Measurements from ENCODE around the gene HHIPL1.

Gene HHIPL1

GRCh38 chr14:99721792-99722516 lies 77.0 kb downstream of the HHIPL1 start:
- no peaks in the 10 kb centered on the region for H3F3A ChIP-seq (ENCODE audit: low read depth)
- no peaks in the 10 kb centered on the region for H3K9me3 ChIP-seq (ENCODE audit: insufficient read depth, low read depth, low read length)
- H3K4me2 ChIP-seq (ENCODE audit: low read depth, low read length, poor library complexity, severe bottlenecking): no peak overlapping the region
- H3K9ac ChIP-seq (ENCODE audit: low read depth, low read length, poor library complexity, severe bottlenecking): no peak overlapping the region
- H4K20me1 ChIP-seq (ENCODE audit: insufficient read depth, low read length, poor library complexity, severe bottlenecking): no peaks in the 10 kb centered on the region
- no peaks in the 10 kb centered on the region for H3K27me3 ChIP-seq (ENCODE audit: insufficient read depth, low read length, poor library complexity, severe bottlenecking)
- H3K79me2 ChIP-seq (ENCODE audit: insufficient read depth, low read length): no peaks in the 10 kb centered on the region
- no peaks in the 10 kb centered on the region for H3K9me2 ChIP-seq (replicated peaks; ENCODE audit: low read depth, low read length)
- H3K4me1 ChIP-seq (ENCODE audit: insufficient read depth, low read length, poor library complexity, severe bottlenecking): no peaks in the 10 kb centered on the region
- TF ChIP-seq EZH2phosphoT487 (IDR thresholded peaks at IDR 0.05; ENCODE audit: borderline replicate concordance) (no peak), CTCF (conservative IDR thresholded peaks at IDR 0.05; ENCODE audit: low read length) (no peak)
- no peak overlapping the region for H2AFZ ChIP-seq (ENCODE audit: low read length)
- no peaks in the 10 kb centered on the region for H3K36me3 ChIP-seq (ENCODE audit: insufficient read depth, low read length)
- H3K4me3 ChIP-seq (ENCODE audit: low read length, poor library complexity, severe bottlenecking): no peak overlapping the region

- Histone ChIP-seq H4K20me1 (ENCODE audit: insufficient read depth, low read length, poor library complexity, severe bottlenecking) (no peaks in the 10 kb centered on the region), H3K36me3 (ENCODE audit: insufficient read depth, low read length) (no peaks in the 10 kb centered on the region), H3K27me3 (ENCODE audit: insufficient read depth, low read length, poor library complexity, severe bottlenecking) (no peaks in the 10 kb centered on the region), H3F3A (ENCODE audit: low read depth) (no peaks in the 10 kb centered on the region), H3K9me2 (replicated peaks; ENCODE audit: low read depth, low read length) (no peaks in the 10 kb centered on the region), H3K9ac (ENCODE audit: low read depth, low read length, poor library complexity, severe bottlenecking) (no peak overlapping the region), H3K9me3 (ENCODE audit: insufficient read depth, low read depth, low read length) (no peaks in the 10 kb centered on the region), H3K4me1 (ENCODE audit: insufficient read depth, low read length, poor library complexity, severe bottlenecking) (no peaks in the 10 kb centered on the region), H3K4me2 (ENCODE audit: low read depth, low read length, poor library complexity, severe bottlenecking) (no peak overlapping the region), H3K79me2 (ENCODE audit: insufficient read depth, low read length) (no peaks in the 10 kb centered on the region), H3K4me3 (ENCODE audit: low read length, poor library complexity, severe bottlenecking) (no peak overlapping the region), H2AFZ (ENCODE audit: low read length) (no peak overlapping the region)
- TF ChIP-seq CTCF (conservative IDR thresholded peaks at IDR 0.05; ENCODE audit: low read length) (no peak), EZH2phosphoT487 (IDR thresholded peaks at IDR 0.05; ENCODE audit: borderline replicate concordance) (no peak)
Observed at GRCh38 chr14:99722741-99723140, 77.8 kb downstream of the HHIPL1 start.

GRCh38 chr14:99724196-99724891 lies 79.4 kb downstream of the HHIPL1 start:
- H3K9ac ChIP-seq (ENCODE audit: low read depth, low read length, poor library complexity, severe bottlenecking): no peak overlapping the region
- no peaks in the 10 kb centered on the region for H3K79me2 ChIP-seq (ENCODE audit: insufficient read depth, low read length)
- no peak overlapping the region for H3K4me2 ChIP-seq (ENCODE audit: low read depth, low read length, poor library complexity, severe bottlenecking)
- no peak overlapping the region for H3K4me3 ChIP-seq (ENCODE audit: low read length, poor library complexity, severe bottlenecking)
- H4K20me1 ChIP-seq (ENCODE audit: insufficient read depth, low read length, poor library complexity, severe bottlenecking): no peaks in the 10 kb centered on the region
- no peaks in the 10 kb centered on the region for H3K9me2 ChIP-seq (replicated peaks; ENCODE audit: low read depth, low read length)
- H3F3A ChIP-seq (ENCODE audit: low read depth): no peaks in the 10 kb centered on the region
- no peaks in the 10 kb centered on the region for H3K27me3 ChIP-seq (ENCODE audit: insufficient read depth, low read length, poor library complexity, severe bottlenecking)
- no peaks in the 10 kb centered on the region for H3K9me3 ChIP-seq (ENCODE audit: insufficient read depth, low read depth, low read length)
- no peak for TF ChIP-seq EZH2phosphoT487 (IDR thresholded peaks at IDR 0.05; ENCODE audit: borderline replicate concordance)
- no peaks in the 10 kb centered on the region for H3K36me3 ChIP-seq (ENCODE audit: insufficient read depth, low read length)
- no peak overlapping the region for H2AFZ ChIP-seq (ENCODE audit: low read length)
- no peaks in the 10 kb centered on the region for H3K4me1 ChIP-seq (ENCODE audit: insufficient read depth, low read length, poor library complexity, severe bottlenecking)

Data from Loucy (cell line).